HUES48 (cell line): ENCODE data around the gene ZNF43.
"Not testable (repeated sequence)": the region's sequence is repeated elsewhere in the genome, so short reads cannot be mapped to it uniquely, and the experiment has no call there.

ENCODE experiments used
- H3K27ac ChIP-seq: one replicate; pipeline ENCODE4 v1.7.0; 2013; ENCODE audit warnings: low read depth, low read length, inconsistent platforms
- H3K27me3 ChIP-seq: 2 replicates; pipeline ENCODE4 v1.6.1; 2013; ENCODE audit warnings: mild to moderate bottlenecking, low read length; ENCODE audit not compliant: control insufficient read depth, insufficient read depth
- H3K36me3 ChIP-seq: 2 replicates; pipeline ENCODE4 v1.6.1; 2013; ENCODE audit warnings: low read length; ENCODE audit not compliant: control insufficient read depth, insufficient read depth
- H3K4me1 ChIP-seq: 2 replicates; pipeline ENCODE4 v1.6.1; 2013; ENCODE audit warnings: mild to moderate bottlenecking, low read length; ENCODE audit not compliant: control insufficient read depth, insufficient read depth
- H3K4me3 ChIP-seq: 2 replicates; pipeline ENCODE4 v1.5.1; 2013; ENCODE audit warnings: mild to moderate bottlenecking, low read depth, low read length
- H3K9ac ChIP-seq: 2 replicates; pipeline ENCODE4 v1.6.1; 2013; ENCODE audit warnings: mild to moderate bottlenecking, low read depth, low read length, moderate library complexity
- H3K9me3 ChIP-seq: 2 replicates; pipeline ENCODE4 v1.6.1; 2013; ENCODE audit warnings: low read length; ENCODE audit not compliant: control insufficient read depth, insufficient read depth

ZNF43 gene

DNA sequence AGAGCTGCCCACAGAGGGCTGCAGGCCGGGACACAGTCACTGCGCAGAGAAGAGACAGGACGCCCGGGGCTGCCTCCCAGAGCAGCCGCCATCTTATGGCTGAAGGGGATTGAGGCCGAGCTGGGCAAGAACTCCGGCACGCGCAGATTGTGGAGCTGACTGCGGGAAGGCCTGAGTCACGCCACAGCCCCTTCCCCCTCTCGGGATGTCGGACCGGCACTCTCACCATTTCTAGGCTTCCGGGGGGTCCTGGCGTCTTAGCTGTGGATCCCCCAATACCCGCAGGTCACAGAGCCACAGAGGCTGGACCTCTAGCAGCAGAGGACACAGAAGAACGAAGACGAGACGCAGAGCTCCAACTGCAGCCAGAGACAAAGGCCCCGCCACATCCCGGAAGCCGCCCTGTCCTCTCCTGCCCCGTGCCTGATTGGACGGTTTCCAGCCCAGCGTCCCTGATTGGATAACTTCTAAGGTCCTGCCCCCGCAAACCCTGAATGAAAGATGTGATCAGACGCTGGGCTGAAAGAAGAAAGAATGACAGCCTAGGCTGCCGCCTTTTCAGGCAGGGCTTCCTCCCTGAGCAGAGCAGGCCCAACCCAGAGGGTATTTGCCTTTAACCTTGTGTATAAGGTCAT lies at the start of gene ZNF43:
Gene ZNF43, minus strand, starts transcription at position 373 of the 635 bp plus-strand sequence. Its CDS starts 144 bp downstream, at position 229.
- Histone ChIP-seq H3K4me1 (peaks cover 10% of the 10 kb centered on the region), H3K4me3 (peak within 1 kb of the TSS; percentile 82), H3K27ac (peak within 1 kb of the TSS; percentile 99), H3K9me3 (no peaks in the 10 kb centered on the region), H3K27me3 (no peaks in the 10 kb centered on the region), H3K9ac (peak within 1 kb of the TSS; percentile 96), H3K36me3 (peaks cover 32% of the 10 kb centered on the region)

DNA sequence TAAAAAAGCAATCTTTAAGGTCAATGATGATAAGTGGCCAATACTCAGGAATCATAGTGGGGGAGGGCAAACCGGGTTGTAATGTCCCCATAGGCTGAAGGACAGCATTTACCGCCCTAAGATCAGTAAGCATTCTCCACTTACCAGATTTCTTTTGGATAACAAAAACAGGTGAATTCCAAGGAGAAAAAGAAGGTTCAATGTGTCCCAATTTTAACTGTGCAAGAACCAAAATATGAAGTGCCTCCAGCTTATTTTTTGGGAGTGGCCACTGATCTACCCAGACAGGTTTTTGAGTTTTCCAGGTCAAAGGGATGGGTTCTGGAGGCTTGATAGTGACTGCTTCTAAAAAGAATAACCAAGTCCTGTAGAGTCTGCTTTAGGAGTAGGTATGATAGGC lies 49.5 kb upstream of the ZNF43 start:
- not testable (repeated sequence) for H3K4me3 ChIP-seq, H3K27ac ChIP-seq, H3K27me3 ChIP-seq, H3K9ac ChIP-seq, H3K4me1 ChIP-seq, H3K36me3 ChIP-seq
- H3K9me3 ChIP-seq = peaks cover 37% of the 10 kb centered on the region

DNA sequence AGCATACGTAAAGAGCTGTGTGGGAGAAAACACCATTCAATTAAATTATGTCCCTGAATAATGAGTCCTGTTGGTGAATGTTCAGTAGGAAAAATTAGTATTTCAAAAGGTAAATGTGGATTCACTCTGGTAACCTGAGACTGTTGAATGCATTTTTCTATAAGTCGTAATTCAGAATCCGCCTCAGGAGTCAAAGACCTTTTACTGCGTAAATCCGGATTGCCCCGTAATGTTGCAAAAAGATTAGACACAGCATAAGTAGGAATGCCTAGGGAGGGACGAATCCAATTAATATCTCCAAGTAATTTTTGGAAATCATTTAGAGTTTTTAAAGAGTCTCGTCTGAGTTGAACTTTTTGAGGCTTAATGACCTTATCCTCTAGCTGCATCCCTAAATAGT lies 48.8 kb upstream of the ZNF43 start:
- not testable (repeated sequence) for H3K4me3 ChIP-seq, H3K36me3 ChIP-seq, H3K27ac ChIP-seq, H3K27me3 ChIP-seq, H3K4me1 ChIP-seq, H3K9ac ChIP-seq
- peaks cover 40% of the 10 kb centered on the region for H3K9me3 ChIP-seq

DNA sequence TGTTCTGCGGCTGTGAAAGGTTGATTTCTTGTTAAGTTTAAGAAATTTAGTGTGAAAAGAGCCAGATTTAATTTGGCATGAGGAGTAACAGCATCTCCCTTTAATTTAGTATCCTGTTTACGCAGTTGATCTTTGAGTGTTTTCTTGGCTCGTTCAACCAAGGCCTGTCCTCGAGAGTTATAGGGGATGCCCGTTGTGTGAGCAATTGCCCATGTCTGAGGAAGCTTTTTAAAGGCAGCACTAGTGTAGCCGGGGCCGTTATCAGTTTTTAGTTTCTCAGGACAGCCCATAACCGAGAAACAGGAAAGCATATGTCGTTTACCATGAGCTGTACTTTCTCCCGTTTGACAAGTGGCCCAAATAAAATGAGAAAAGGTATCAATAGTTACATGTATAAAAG lies 47.5 kb upstream of the ZNF43 start:
- Histone ChIP-seq H3K27ac (no peak overlapping the region), H3K27me3 (no peaks in the 10 kb centered on the region), H3K4me3 (no peak overlapping the region), H3K9ac (no peak overlapping the region), H3K4me1 (no peaks in the 10 kb centered on the region), H3K36me3 (no peaks in the 10 kb centered on the region), H3K9me3 (peaks cover 53% of the 10 kb centered on the region)

DNA sequence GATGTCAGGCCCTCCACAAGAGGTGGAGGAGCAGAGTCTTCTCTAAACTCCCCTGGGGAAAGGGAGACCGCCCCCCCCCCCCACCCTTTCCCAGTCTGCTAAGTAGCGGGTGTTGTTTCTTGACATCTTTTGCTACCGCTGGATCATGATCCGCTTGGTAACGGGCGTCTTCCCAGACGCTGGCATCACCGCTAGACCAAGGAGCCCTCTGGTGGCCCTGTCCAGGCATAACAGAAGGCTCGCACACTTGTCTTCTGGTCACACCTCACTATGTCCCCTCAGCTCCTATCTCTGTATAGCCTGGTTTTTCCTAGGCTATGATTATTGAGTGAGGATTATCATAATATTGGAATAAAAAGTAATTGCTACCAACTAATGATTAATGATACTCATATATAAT lies 44.8 kb upstream of the ZNF43 start:
- H3K9ac ChIP-seq, H3K27me3 ChIP-seq, H3K36me3 ChIP-seq, H3K27ac ChIP-seq, H3K4me3 ChIP-seq, H3K4me1 ChIP-seq: not testable (repeated sequence)
- H3K9me3 ChIP-seq = peaks cover 57% of the 10 kb centered on the region

DNA sequence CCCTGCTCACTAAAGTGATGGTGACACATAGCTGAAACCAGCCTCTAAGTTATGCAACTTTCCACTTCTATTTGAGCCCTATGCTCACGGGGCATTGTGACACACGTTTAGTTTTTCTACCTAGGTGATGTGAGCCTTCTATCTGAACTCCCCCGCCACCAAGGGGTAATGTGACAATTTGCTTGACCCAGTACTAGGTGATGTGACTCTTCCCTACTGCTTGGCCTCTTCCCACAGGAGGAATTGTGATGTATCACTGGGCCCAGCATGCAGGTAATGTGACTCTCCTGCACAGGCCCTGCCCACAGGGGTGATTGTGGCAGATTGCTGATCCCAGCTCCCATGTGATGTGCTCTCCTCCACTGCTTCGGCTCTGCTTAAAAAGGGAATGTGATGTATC lies 42.7 kb upstream of the ZNF43 start:
- Histone ChIP-seq H3K27ac (no peak overlapping the region), H3K9ac (no peak overlapping the region), H3K36me3 (no peaks in the 10 kb centered on the region), H3K4me3 (no peak overlapping the region), H3K9me3 (peaks cover 56% of the 10 kb centered on the region), H3K4me1 (no peaks in the 10 kb centered on the region), H3K27me3 (no peaks in the 10 kb centered on the region)

DNA sequence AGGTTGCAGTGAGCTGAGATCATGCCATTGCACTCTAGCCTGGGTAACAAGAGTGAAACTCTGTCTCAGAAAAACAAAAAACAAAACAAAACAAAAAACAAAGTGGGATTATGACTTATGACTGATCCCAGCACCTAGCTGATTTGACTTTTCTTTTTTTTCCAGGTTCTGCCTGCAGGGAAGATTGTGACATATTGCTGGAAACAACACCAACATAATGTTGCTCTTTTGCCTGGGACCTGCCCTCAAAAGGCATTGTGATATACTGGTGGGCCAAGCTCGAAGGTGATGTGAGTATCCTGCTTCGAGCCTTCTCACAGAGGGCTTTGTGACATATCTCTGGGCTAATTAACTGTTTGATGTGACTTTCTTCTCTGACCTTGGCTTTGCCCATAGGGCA lies 42.0 kb upstream of the ZNF43 start:
- Histone ChIP-seq H3K4me3 (no peak overlapping the region), H3K9ac (no peak overlapping the region), H3K36me3 (no peaks in the 10 kb centered on the region), H3K27me3 (no peaks in the 10 kb centered on the region), H3K9me3 (peaks cover 50% of the 10 kb centered on the region), H3K27ac (no peak overlapping the region), H3K4me1 (no peaks in the 10 kb centered on the region)

DNA sequence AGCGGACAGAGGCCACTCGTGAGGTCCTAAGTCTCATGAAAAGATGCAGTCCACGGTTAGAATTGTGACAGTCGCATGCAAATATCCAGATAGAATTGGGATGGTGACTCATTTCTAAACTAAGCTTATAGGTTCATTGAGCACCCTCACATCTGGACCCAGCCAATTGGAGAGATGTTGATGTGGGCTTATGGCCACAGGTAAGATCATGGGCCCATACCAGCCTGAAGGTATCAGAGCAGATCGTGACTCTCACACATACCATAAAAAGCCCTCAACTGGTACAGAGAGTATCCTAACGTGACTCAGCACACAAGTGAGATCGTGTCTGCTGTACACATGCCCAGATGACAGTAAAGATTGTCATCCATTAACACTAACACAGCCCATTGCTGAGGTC lies 40.6 kb upstream of the ZNF43 start:
- H3K27me3 ChIP-seq, H3K36me3 ChIP-seq, H3K9ac ChIP-seq, H3K27ac ChIP-seq, H3K4me1 ChIP-seq, H3K4me3 ChIP-seq: not testable (repeated sequence)
- H3K9me3 ChIP-seq = peaks cover 47% of the 10 kb centered on the region

DNA sequence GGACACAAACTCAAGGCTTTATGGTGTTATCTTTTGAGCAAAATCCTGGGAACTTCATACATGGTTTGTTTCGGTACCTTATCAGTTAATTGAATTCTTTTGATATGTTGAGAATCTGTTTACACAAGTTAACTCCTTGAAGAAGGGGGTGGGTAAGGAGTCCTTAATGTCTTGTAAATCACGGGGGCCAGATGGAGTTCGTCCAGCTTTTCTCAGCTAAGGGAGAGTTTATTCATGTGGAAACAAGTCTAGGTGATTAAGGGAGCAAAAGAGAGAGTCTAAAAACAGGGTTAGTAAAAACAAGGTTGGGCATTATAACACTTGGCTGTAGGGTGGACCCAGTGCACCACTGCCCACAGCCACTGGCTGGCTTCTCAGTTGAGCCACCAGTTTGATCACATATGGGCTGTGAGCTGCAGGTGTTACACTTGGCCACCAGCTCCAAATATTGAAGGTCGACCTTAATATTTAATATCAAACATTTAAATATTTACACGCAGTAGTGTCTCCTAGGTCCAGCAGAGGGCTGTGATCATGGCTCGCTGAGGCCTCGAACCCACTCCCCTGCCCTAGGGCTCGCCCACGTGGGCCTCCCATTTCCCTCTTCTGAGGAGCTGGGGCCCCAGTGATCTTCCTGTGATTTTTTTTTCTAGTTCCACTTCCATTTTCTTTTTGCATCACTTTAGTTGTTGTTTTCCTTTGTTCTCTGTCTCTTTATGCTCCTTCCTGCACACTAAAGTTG lies 21.0 kb upstream of the ZNF43 start:
- Histone ChIP-seq H3K9ac (no peak overlapping the region), H3K9me3 (peaks cover 29% of the 10 kb centered on the region), H3K27ac (no peak overlapping the region), H3K27me3 (no peaks in the 10 kb centered on the region), H3K4me1 (peaks cover 7% of the 10 kb centered on the region), H3K36me3 (no peaks in the 10 kb centered on the region), H3K4me3 (peak overlapping the region; percentile 18; the same call in 1 of the 2 replicates)

DNA sequence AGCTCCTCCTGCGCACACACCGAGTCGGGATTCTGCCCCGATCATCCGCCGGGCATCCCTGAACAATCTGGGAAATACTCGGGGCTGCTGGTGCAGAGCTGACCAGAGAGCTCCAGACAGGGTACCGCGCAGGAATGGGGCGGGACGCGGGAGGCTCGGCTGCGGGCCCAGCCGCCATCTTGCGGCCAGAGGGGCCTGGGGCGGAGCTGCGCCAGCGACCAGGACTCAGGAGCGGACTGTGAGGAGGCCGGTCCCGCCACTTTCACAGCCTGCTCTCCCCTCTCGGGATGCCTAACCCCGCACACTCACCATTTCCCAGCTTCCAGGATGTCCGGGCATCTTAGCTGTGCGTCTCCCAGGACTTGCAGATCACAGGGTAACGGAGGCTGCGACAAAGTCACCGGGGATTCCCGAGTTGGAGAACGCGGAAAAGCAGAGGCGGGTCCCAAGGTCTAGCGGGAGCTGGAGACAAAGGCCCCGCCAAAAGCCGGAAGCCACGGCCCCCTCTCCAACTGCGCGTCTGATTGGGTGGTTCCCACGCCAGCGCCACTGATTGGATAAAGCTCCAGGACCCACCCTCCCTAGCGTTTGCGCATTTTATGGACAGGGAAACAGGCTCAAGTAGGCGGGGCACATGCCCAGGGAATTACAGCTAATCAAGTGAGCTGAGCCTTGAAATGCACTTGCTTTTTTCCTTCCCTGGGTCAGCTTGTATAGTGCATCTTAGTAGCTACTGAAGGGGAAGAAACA lies 15.8 kb upstream of the ZNF43 start:
- Histone ChIP-seq H3K36me3 (peaks cover 42% of the 10 kb centered on the region), H3K27me3 (no peaks in the 10 kb centered on the region), H3K27ac (peak overlapping the region; percentile 99), H3K4me1 (peaks cover 8% of the 10 kb centered on the region), H3K9ac (peak overlapping the region; percentile 100), H3K4me3 (peak overlapping the region; percentile 100), H3K9me3 (peaks cover 8% of the 10 kb centered on the region; the same call in 1 of the 2 replicates)
